Endothelial cell of umbilical vein (primary cell): ENCODE data around the gene SS18L1. TPM values are rescaled to one million over a fixed set of nuclear protein-coding genes. Genes with fewer than 3 reads are reported as not detected.

ENCODE experiments used
- BruUV-seq: library from RNA; stranded (reverse); fragments of 400-500 nt; replicated peaks from 2 replicates; lab custom pipeline; 2021; lab: Mats Ljungman, UMichigan
- CTCF ChIA-PET: fragments of 300-600, 350-600 bp; sonication (Branson Sonifier 250); formaldehyde crosslinking; loops from one replicate; lab custom pipeline; 2021; ENCODE audit warnings: antibody characterized with exemption, inconsistent platforms; lab: Charles Lee
- POLR2A ChIA-PET: fragments of 300-600, 350-600 bp; sonication (Branson Sonifier 250); formaldehyde crosslinking; loops from one replicate; lab custom pipeline; 2021; ENCODE audit warnings: antibody characterized with exemption, inconsistent platforms; lab: Charles Lee
- DNase-seq: peaks from one replicate; pipeline ENCODE4 v3.0.0-alpha.2; 2011; ENCODE audit warnings: low read depth, low spot score
- FAIRE-seq: peaks from 2 replicates; lab custom pipeline; 2011; peaks lifted over from hg19 to GRCh38; lab: Jason Lieb, UNC
- H2AFZ ChIP-seq: 2 replicates; pipeline ENCODE4 v1.6.0; 2012; ENCODE audit warnings: low read depth, low read length, control low read depth, inconsistent platforms
- H3K27ac ChIP-seq: 2 replicates; pipeline ENCODE4 v1.5.1; 2011; ENCODE audit warnings: low read depth, mild to moderate bottlenecking, control low read depth, low read length, moderate library complexity; ENCODE audit not compliant: insufficient read depth
- H3K27me3 ChIP-seq, 2 experiments: 2 replicates each; pipeline versions ENCODE4 v1.6.0 to v1.6.1; 2011; ENCODE audit warnings: low read length in 2 of 2, mixed read lengths in 1 of 2; ENCODE audit not compliant: control insufficient read depth in 2 of 2, insufficient read depth in 2 of 2
- H3K36me3 ChIP-seq, 2 experiments: 2 replicates in 1 of 2; 3 replicates in 1 of 2; pipeline ENCODE4 v1.5.1; 2011; ENCODE audit warnings: low read length in 2 of 2, mild to moderate bottlenecking in 1 of 2, moderate library complexity in 1 of 2; ENCODE audit not compliant: control insufficient read depth in 2 of 2, insufficient read depth in 2 of 2; ENCODE audit errors: extremely low read depth in 1 of 2
- H3K4me1 ChIP-seq: 3 replicates; pipeline ENCODE4 v1.5.1; 2011; ENCODE audit warnings: mild to moderate bottlenecking, low read length; ENCODE audit not compliant: control insufficient read depth, insufficient read depth; ENCODE audit errors: extremely low read depth
- H3K4me2 ChIP-seq: 2 replicates; pipeline ENCODE4 v1.6.1; 2011; ENCODE audit warnings: low read length, control low read depth, mixed read lengths; ENCODE audit not compliant: insufficient read depth
- H3K4me3 ChIP-seq, 3 experiments: fragments of 200-600 bp in 1 of 3; sonication (generic), shearing (Covaris generic) in 1 of 3; replicated peaks in 1 of 3; 2 replicates each; pipeline ENCODE4 v1.5.1; 2011 to 2016; ENCODE audit warnings: control low read depth in 3 of 3, low read length in 3 of 3, mild to moderate bottlenecking in 2 of 3, inconsistent platforms in 1 of 3, low read depth in 1 of 3, moderate library complexity in 1 of 3; ENCODE audit not compliant: insufficient read depth in 1 of 3
- H3K79me2 ChIP-seq: 2 replicates; pipeline ENCODE4 v1.6.0; 2012; ENCODE audit warnings: low read length, inconsistent platforms; ENCODE audit not compliant: control insufficient read depth, insufficient read depth
- H3K9ac ChIP-seq: replicated peaks from 2 replicates; pipeline ENCODE3; 2011; ENCODE audit warnings: low read length, control low read depth; ENCODE audit not compliant: insufficient read depth; ENCODE audit errors: extremely low read depth
- H3K9me1 ChIP-seq: replicated peaks from 3 replicates; pipeline ENCODE4 v1.6.0; 2011; ENCODE audit warnings: mild to moderate bottlenecking, low read length; ENCODE audit not compliant: control insufficient read depth, insufficient read depth; ENCODE audit errors: extremely low read depth
- H3K9me3 ChIP-seq: replicated peaks from 2 replicates; pipeline ENCODE4 v1.5.1; 2012; ENCODE audit warnings: low read length, inconsistent platforms; ENCODE audit not compliant: control insufficient read depth, insufficient read depth
- H4K20me1 ChIP-seq: replicated peaks from 2 replicates; pipeline ENCODE3; 2011; ENCODE audit warnings: mild to moderate bottlenecking, low read length; ENCODE audit not compliant: control insufficient read depth, insufficient read depth; ENCODE audit errors: extremely low read depth
- EZH2 ChIP-seq: IDR thresholded peaks from 2 replicates; pipeline ENCODE4 v1.6.1; 2012; ENCODE audit warnings: borderline replicate concordance, low read depth, mild to moderate bottlenecking, moderate library complexity, low read length, inconsistent platforms; ENCODE audit not compliant: severe bottlenecking
- FOS ChIP-seq: IDR thresholded peaks from 2 replicates; pipeline ENCODE4 v1.6.1; 2011; ENCODE audit warnings: mild to moderate bottlenecking, low read length, moderate library complexity, borderline replicate concordance; ENCODE audit not compliant: insufficient read depth
- GATA2 ChIP-seq: IDR thresholded peaks from 2 replicates; pipeline ENCODE4 v1.7.0; 2011; ENCODE audit warnings: low read depth, mild to moderate bottlenecking, moderate library complexity, mixed read lengths, low read length; ENCODE audit not compliant: insufficient read length, insufficient read depth
- JUN ChIP-seq: IDR thresholded peaks from 2 replicates; pipeline ENCODE4 v1.6.1; 2011; ENCODE audit warnings: borderline replicate concordance, low read depth; ENCODE audit not compliant: insufficient read length, insufficient read depth
- POLR2A ChIP-seq: IDR thresholded peaks from 2 replicates; pipeline ENCODE4 v1.6.1; 2012; ENCODE audit warnings: low read depth, mild to moderate bottlenecking, control low read depth, low read length
- dilution Hi-C: fragments of 300-500 bp; cut with MboI; formaldehyde crosslinking; loops from one replicate; pipeline ENCODE4 v1.15.0; 2019; ENCODE audit warnings: low sequenced_read_pairs; ENCODE audit not compliant: extremely low pct_ligation_motif_present
- intact Hi-C: fragments of 100-400 bp; cut with micrococcal nuclease; formaldehyde crosslinking; loops from one replicate; pipeline ENCODE4 v1.10.0; 2022
- polyA plus RNA-seq, 4 experiments: library from polyadenylated mRNA; depleted of rRNA in 3 of 4; stranded (reverse) in 3 of 4; unstranded in 1 of 4; fragments of >200 nt; gene quantifications; 2 replicates each; pipeline versions ENCODE4 v1.2.1 to v1.2.3, GENCODE V29; 2011 to 2012; ENCODE audit warnings: missing spikeins in 1 of 4
- total RNA-seq: library from RNA; stranded (reverse); gene quantifications from 2 replicates; pipeline ENCODE4 v1.2.3, GENCODE V29; 2021
- TF ChIP-seq, protein P1 (sequence below), 2 donors: IDR thresholded peaks; 1 replicate in 1 of 2; 2 replicates in 1 of 2; pipeline ENCODE4 v1.5.1; 2011; ENCODE audit warnings: low read length in 2 of 2, mild to moderate bottlenecking in 2 of 2, moderate library complexity in 2 of 2, control low read depth in 1 of 2, inconsistent platforms in 1 of 2, low read depth in 1 of 2; ENCODE audit not compliant: insufficient read depth in 1 of 2; ENCODE audit errors: extremely low read depth in 1 of 2
- TF ChIP-seq, protein P2 (sequence below): IDR thresholded peaks from 2 replicates; pipeline ENCODE4 v1.6.1; 2011; ENCODE audit not compliant: insufficient read depth, insufficient read length

The SS18L1 gene
- total and polyA plus RNA-seq, 2 donors (not counting 3 experiments of a cell fraction or from before 2014, with no cell fraction given): 15.4 to 21.7 TPM

DNA sequence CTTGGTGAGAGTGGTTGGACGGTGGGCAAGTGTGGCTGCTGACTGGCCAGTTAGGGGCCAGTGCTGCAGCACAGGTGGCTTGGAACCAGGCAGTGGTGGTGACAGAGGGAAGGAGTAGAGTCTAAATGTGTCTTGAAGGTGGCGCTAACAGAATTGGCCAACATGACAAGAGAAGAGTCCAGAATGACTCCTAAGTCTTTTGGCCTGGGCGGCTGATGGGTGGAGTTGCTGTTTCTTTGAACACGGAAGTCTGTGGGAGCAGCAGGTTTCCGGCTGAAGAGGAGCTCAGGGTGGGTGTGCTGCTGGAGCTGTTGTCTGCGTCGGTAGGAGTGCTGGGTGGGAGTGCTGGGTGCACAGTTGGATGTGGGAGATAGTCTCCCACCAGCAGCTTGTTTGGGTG is 11.1 kb upstream of the SS18L1 start:
- H2AFZ ChIP-seq: no peak overlapping the region
- H3K4me1 ChIP-seq: no peaks in the 10 kb centered on the region
- no peaks in the 10 kb centered on the region for H3K9me1 ChIP-seq
- POLR2A ChIA-PET: no interaction called here
- CTCF ChIA-PET: interaction anchor here (1.2 to 6.1 kb wide), 3 partner anchors 69 to 122 kb away, joined by 4 to 75 read pairs (median 12); no protein-coding TSS in a partner anchor
- FAIRE-seq (no peak), DNase-seq (no peak)
- H3K79me2 ChIP-seq: no peaks in the 10 kb centered on the region
- H3K4me3 ChIP-seq: no peak overlapping the region
- H3K36me3 ChIP-seq: peaks cover 23 to 64% of the 10 kb centered on the region in 2 experiments
- H3K27me3 ChIP-seq: no peaks in the 10 kb centered on the region
- intact Hi-C loops (no loop called here), dilution Hi-C loops (no loop called here)
- H3K9me3 ChIP-seq: no peaks in the 10 kb centered on the region
- no peak overlapping the region for H3K4me2 ChIP-seq
- H4K20me1 ChIP-seq: peaks cover 4% of the 10 kb centered on the region
- TF ChIP-seq POLR2A (no peak), FOS (no peak), EZH2 (no peak), JUN (no peak), GATA2 (no peak)
- TF ChIP-seq, protein P1, sequence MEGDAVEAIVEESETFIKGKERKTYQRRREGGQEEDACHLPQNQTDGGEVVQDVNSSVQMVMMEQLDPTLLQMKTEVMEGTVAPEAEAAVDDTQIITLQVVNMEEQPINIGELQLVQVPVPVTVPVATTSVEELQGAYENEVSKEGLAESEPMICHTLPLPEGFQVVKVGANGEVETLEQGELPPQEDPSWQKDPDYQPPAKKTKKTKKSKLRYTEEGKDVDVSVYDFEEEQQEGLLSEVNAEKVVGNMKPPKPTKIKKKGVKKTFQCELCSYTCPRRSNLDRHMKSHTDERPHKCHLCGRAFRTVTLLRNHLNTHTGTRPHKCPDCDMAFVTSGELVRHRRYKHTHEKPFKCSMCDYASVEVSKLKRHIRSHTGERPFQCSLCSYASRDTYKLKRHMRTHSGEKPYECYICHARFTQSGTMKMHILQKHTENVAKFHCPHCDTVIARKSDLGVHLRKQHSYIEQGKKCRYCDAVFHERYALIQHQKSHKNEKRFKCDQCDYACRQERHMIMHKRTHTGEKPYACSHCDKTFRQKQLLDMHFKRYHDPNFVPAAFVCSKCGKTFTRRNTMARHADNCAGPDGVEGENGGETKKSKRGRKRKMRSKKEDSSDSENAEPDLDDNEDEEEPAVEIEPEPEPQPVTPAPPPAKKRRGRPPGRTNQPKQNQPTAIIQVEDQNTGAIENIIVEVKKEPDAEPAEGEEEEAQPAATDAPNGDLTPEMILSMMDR (IDR thresholded peaks at IDR 0.05; ENCODE audit: extremely low read depth in 1 of 2, insufficient read depth in 1 of 2, low read depth in 1 of 2, low read length in 2 of 2): no peak
- TF ChIP-seq, protein P2, sequence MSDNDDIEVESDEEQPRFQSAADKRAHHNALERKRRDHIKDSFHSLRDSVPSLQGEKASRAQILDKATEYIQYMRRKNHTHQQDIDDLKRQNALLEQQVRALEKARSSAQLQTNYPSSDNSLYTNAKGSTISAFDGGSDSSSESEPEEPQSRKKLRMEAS: no peak
- no TSS peak for BruUV-seq
- no peak overlapping the region for H3K9ac ChIP-seq
- H3K27ac ChIP-seq: no peak overlapping the region
